Activated CD8-positive, alpha-beta T cell treated with anti-CD3 and anti-CD28 coated beads, Interleukin-2, amount 10 ng/mL, durations not matched to agents 7 days and 5 days (primary cell): ENCODE results near the gene P2RY2. TPM values are rescaled to one million over a fixed set of nuclear protein-coding genes. Genes with fewer than 3 reads are reported as not detected.
A peak's percentile ranks its signal among the peaks of the same experiment; 100 is the strongest.

ENCODE experiments used
- ATAC-seq: fragments of 150-1000 bp; cut with Tn5 transposase; one replicate; pipeline ENCODE4 v1.10.0; 2021; ENCODE audit warnings: moderate library complexity
- CTCF ChIA-PET: fragments of 350-600 bp; sonication (Branson Sonifier 250); formaldehyde crosslinking; loops from one replicate; lab custom pipeline; 2021; ENCODE audit warnings: antibody characterized with exemption; lab: Charles Lee
- POLR2A ChIA-PET: fragments of 350-600 bp; sonication (Branson Sonifier 250); formaldehyde crosslinking; loops from one replicate; lab custom pipeline; 2021; ENCODE audit warnings: antibody characterized with exemption; lab: Charles Lee
- DNase-seq: peaks from one replicate; pipeline ENCODE4 v3.0.0-alpha.2; 2020
- H3K27ac Mint-ChIP-seq: one replicate; pipeline ENCODE4 v1.8.0; 2021; ENCODE audit warnings: mild to moderate bottlenecking, mixed read lengths
- H3K27me3 Mint-ChIP-seq: one replicate; pipeline ENCODE4 v1.8.0; 2021; ENCODE audit warnings: low read depth, mixed read lengths
- H3K36me3 Mint-ChIP-seq: one replicate; pipeline ENCODE4 v1.8.0; 2021; ENCODE audit warnings: low read depth, mixed read lengths
- H3K4me1 Mint-ChIP-seq: one replicate; pipeline ENCODE4 v1.8.0; 2021; ENCODE audit warnings: low read depth, mixed read lengths
- H3K4me3 Mint-ChIP-seq: one replicate; pipeline ENCODE4 v1.8.0; 2021; ENCODE audit warnings: mild to moderate bottlenecking, mixed read lengths
- H3K9me3 Mint-ChIP-seq: one replicate; pipeline ENCODE4 v1.8.0; 2022; ENCODE audit warnings: mixed read lengths; ENCODE audit not compliant: insufficient read depth
- total RNA-seq, 2 experiments: library from RNA; stranded (reverse); gene quantifications; one replicate each; pipeline ENCODE4 v1.2.3, GENCODE V29; 2021

Gene P2RY2
- total RNA-seq, 2 experiments from 2014 or later, result not detected

- Mint-ChIP-seq H3K36me3 (no peaks in the 10 kb centered on the region), H3K27me3 (peaks cover 4% of the 10 kb centered on the region), H3K27ac (no peak overlapping the region), H3K4me1 (no peaks in the 10 kb centered on the region), H3K9me3 (no peaks in the 10 kb centered on the region), H3K4me3 (no peak overlapping the region)
- DNase-seq (no peak), ATAC-seq (no peak)
- ChIA-PET POLR2A (interaction anchor here (0.6 kb wide), 1 partner anchor 16 kb away, joined by 4 read pairs; no protein-coding TSS in a partner anchor), CTCF (no interaction called here)
Measured at GRCh38 chr11:73240190-73240781, 22.2 kb downstream of the P2RY2 start.

GRCh38 chr11:73241300-73241699, 23.2 kb downstream of the P2RY2 start:
- ATAC-seq (no peak), DNase-seq (no peak)
- POLR2A ChIA-PET, result no interaction called here
- Mint-ChIP-seq H3K4me3 (no peak overlapping the region), H3K27me3 (peaks cover 8% of the 10 kb centered on the region), H3K4me1 (no peaks in the 10 kb centered on the region), H3K27ac (no peak overlapping the region), H3K9me3 (no peaks in the 10 kb centered on the region), H3K36me3 (no peaks in the 10 kb centered on the region)
- CTCF ChIA-PET, result interaction anchor here (1.1 kb wide), 1 partner anchor 55 kb away, joined by 4 read pairs; no protein-coding TSS in a partner anchor

- no peaks in the 10 kb centered on the region for H3K36me3 Mint-ChIP-seq
- ChIA-PET CTCF (interaction anchor here (0.6 to 1.5 kb wide), 5 partner anchors 25 to 85 kb away, joined by 3 to 4 read pairs (median 4); no protein-coding TSS in a partner anchor), POLR2A (interaction anchor here (0.6 kb wide), 1 partner anchor 33 kb away, joined by 3 read pairs; no protein-coding TSS in a partner anchor)
- DNase-seq (peak; percentile 49), ATAC-seq (peak; percentile 57)
- H3K4me1 Mint-ChIP-seq, result peaks cover 4% of the 10 kb centered on the region
- no peak overlapping the region for H3K27ac Mint-ChIP-seq
- H3K4me3 Mint-ChIP-seq, result no peak overlapping the region
- H3K27me3 Mint-ChIP-seq, result peaks cover 8% of the 10 kb centered on the region
- H3K9me3 Mint-ChIP-seq, result no peaks in the 10 kb centered on the region
Measured at GRCh38 chr11:73242251-73243092, 24.4 kb downstream of the P2RY2 start.

GRCh38 chr11:73243093-73243485, 25.0 kb downstream of the P2RY2 start:
- Mint-ChIP-seq H3K27ac (no peak overlapping the region), H3K27me3 (peaks cover 8% of the 10 kb centered on the region), H3K9me3 (no peaks in the 10 kb centered on the region), H3K4me1 (peaks cover 7% of the 10 kb centered on the region), H3K4me3 (no peak overlapping the region), H3K36me3 (no peaks in the 10 kb centered on the region)
- ChIA-PET CTCF (interaction anchor here (0.6 to 1.5 kb wide), 4 partner anchors 25 to 85 kb away, joined by 3 to 4 read pairs (median 4); no protein-coding TSS in a partner anchor), POLR2A (interaction anchor here (0.6 kb wide), 1 partner anchor 32 kb away, joined by 3 read pairs; no protein-coding TSS in a partner anchor)
- no peak for ATAC-seq
- no peak for DNase-seq

- DNase-seq (no peak), ATAC-seq (no peak)
- peaks cover 16% of the 10 kb centered on the region for H3K4me1 Mint-ChIP-seq
- no peaks in the 10 kb centered on the region for H3K36me3 Mint-ChIP-seq
- H3K4me3 Mint-ChIP-seq, result no peak overlapping the region
- peaks cover 8% of the 10 kb centered on the region for H3K27me3 Mint-ChIP-seq
- ChIA-PET POLR2A (no interaction called here), CTCF (interaction anchor here (1.1 kb wide), 1 partner anchor 60 kb away, joined by 3 read pairs; no protein-coding TSS in a partner anchor)
- no peak overlapping the region for H3K27ac Mint-ChIP-seq
- no peaks in the 10 kb centered on the region for H3K9me3 Mint-ChIP-seq
Measured at GRCh38 chr11:73244589-73245240, 26.6 kb downstream of the P2RY2 start.

GRCh38 chr11:73245461-73245860, 27.4 kb downstream of the P2RY2 start:
- no peaks in the 10 kb centered on the region for H3K36me3 Mint-ChIP-seq
- ATAC-seq, result no peak
- no peak for DNase-seq
- ChIA-PET CTCF (no interaction called here), POLR2A (no interaction called here)
- no peak overlapping the region for H3K27ac Mint-ChIP-seq
- H3K4me3 Mint-ChIP-seq, result no peak overlapping the region
- H3K27me3 Mint-ChIP-seq, result peaks cover 8% of the 10 kb centered on the region
- peaks cover 16% of the 10 kb centered on the region for H3K4me1 Mint-ChIP-seq
- no peaks in the 10 kb centered on the region for H3K9me3 Mint-ChIP-seq

GRCh38 chr11:73246303-73246702, 28.2 kb downstream of the P2RY2 start:
- ChIA-PET POLR2A (no interaction called here), CTCF (no interaction called here)
- H3K4me3 Mint-ChIP-seq, result no peak overlapping the region
- no peaks in the 10 kb centered on the region for H3K9me3 Mint-ChIP-seq
- DNase-seq (no peak), ATAC-seq (no peak)
- H3K27me3 Mint-ChIP-seq, result peaks cover 8% of the 10 kb centered on the region
- peaks cover 16% of the 10 kb centered on the region for H3K4me1 Mint-ChIP-seq
- no peak overlapping the region for H3K27ac Mint-ChIP-seq
- H3K36me3 Mint-ChIP-seq, result no peaks in the 10 kb centered on the region

GRCh38 chr11:73248526-73249185, 30.6 kb downstream of the P2RY2 start:
- Mint-ChIP-seq H3K9me3 (no peaks in the 10 kb centered on the region), H3K36me3 (no peaks in the 10 kb centered on the region), H3K4me1 (peaks cover 16% of the 10 kb centered on the region), H3K27ac (no peak overlapping the region), H3K4me3 (no peak overlapping the region), H3K27me3 (peaks cover 8% of the 10 kb centered on the region)
- CTCF ChIA-PET, result interaction anchor here (1.0 kb wide), 1 partner anchor 46 kb away, joined by 3 read pairs; no protein-coding TSS in a partner anchor
- no peak for DNase-seq
- POLR2A ChIA-PET, result no interaction called here
- ATAC-seq, result no peak

- no peak overlapping the region for H3K4me3 Mint-ChIP-seq
- POLR2A ChIA-PET, result no interaction called here
- no peak overlapping the region for H3K27ac Mint-ChIP-seq
- peak; percentile 37 for ATAC-seq
- CTCF ChIA-PET, result interaction anchor here (1.0 kb wide), 1 partner anchor 46 kb away, joined by 3 read pairs; no protein-coding TSS in a partner anchor
- H3K36me3 Mint-ChIP-seq, result no peaks in the 10 kb centered on the region
- peak; percentile 28 for DNase-seq
- peaks cover 8% of the 10 kb centered on the region for H3K27me3 Mint-ChIP-seq
- H3K4me1 Mint-ChIP-seq, result peaks cover 16% of the 10 kb centered on the region
- no peaks in the 10 kb centered on the region for H3K9me3 Mint-ChIP-seq
Measured at GRCh38 chr11:73249304-73249703, 31.2 kb downstream of the P2RY2 start.

- peak; percentile 65 for ATAC-seq
- peak; percentile 24 for DNase-seq
- Mint-ChIP-seq H3K4me3 (no peak overlapping the region), H3K9me3 (no peaks in the 10 kb centered on the region), H3K27ac (no peak overlapping the region), H3K4me1 (peaks cover 16% of the 10 kb centered on the region), H3K36me3 (no peaks in the 10 kb centered on the region), H3K27me3 (peaks cover 6% of the 10 kb centered on the region)
- ChIA-PET POLR2A (interaction anchor here (0.6 to 0.7 kb wide), 2 partner anchors 262 to 352 kb away, joined by 3 read pairs; no protein-coding TSS in a partner anchor), CTCF (no interaction called here)
Measured at GRCh38 chr11:73249853-73250783, 32.0 kb downstream of the P2RY2 start.
